ENCODE data around the gene CTDSP1.

CTDSP1 gene

GRCh38 chr2:218452079-218452478 lies 52.4 kb downstream of the CTDSP1 start:
- in situ Hi-C loops (cut with MboI; ENCODE audit: low sequenced_read_pairs), result no loop called here

More at GRCh38 chr2:218452079-218452478, 52.4 kb downstream of the CTDSP1 start:
- DNase-seq (ENCODE audit: low spot score in 2 of 2), result no peak
- Histone ChIP-seq H3K27me3 (ENCODE audit: low read depth) (no peaks in the 10 kb centered on the region), H3K9me3 (no peaks in the 10 kb centered on the region), H3K36me3 (replicated peaks) (peaks cover 24% of the 10 kb centered on the region), H3K4me1 (no peaks in the 10 kb centered on the region), H3K4me3 (no peak overlapping the region)
